ENCODE measurements around the gene HASPIN.

Gene HASPIN

DNA sequence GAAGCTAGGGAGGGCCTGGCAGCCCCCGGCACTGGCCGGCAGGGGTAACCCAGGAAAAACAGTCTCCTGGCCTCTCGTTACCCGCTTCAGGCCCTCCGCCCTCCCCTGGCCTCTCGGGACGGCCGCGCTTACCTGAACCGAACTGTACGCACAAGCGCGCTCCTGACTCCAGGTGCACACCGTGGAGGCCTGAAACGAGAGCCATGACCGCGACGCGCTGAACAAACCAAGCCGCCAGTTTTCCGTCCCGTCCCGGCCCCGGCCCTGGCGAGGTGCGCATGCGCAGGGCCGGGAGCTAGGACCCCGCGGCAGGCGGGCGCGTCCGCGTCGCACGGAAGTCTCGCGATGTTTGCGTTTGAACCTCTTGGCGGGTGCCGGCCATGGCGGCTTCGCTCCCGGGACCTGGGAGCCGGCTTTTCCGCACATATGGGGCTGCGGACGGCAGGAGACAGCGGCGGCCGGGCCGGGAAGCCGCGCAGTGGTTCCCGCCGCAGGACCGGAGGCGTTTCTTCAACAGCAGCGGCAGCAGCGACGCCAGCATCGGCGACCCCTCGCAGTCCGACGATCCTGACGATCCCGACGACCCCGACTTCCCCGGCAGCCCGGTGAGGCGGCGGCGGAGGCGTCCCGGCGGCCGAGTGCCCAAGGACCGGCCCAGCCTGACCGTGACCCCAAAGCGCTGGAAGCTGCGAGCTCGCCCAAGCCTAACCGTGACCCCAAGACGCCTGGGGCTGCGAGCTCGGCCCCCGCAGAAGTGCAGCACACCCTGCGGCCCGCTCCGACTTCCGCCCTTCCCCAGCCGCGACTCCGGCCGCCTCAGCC lies at the start of gene HASPIN:
Gene HASPIN, plus strand, starts transcription at position 348 of the 822 bp plus-strand sequence. Its CDS starts 33 bp downstream, at position 381.
- peak; percentile 67 to 70 for DNase-seq (ENCODE audit: low read depth in 2 of 2)

- DNase-seq (ENCODE audit: low read depth in 2 of 2) = no peak
Measured at GRCh38 chr17:3675886-3676285, 47.8 kb upstream of the HASPIN start.

- no peak for DNase-seq (ENCODE audit: low read depth in 2 of 2)
Measured at GRCh38 chr17:3678095-3678820, 45.4 kb upstream of the HASPIN start.

DNA sequence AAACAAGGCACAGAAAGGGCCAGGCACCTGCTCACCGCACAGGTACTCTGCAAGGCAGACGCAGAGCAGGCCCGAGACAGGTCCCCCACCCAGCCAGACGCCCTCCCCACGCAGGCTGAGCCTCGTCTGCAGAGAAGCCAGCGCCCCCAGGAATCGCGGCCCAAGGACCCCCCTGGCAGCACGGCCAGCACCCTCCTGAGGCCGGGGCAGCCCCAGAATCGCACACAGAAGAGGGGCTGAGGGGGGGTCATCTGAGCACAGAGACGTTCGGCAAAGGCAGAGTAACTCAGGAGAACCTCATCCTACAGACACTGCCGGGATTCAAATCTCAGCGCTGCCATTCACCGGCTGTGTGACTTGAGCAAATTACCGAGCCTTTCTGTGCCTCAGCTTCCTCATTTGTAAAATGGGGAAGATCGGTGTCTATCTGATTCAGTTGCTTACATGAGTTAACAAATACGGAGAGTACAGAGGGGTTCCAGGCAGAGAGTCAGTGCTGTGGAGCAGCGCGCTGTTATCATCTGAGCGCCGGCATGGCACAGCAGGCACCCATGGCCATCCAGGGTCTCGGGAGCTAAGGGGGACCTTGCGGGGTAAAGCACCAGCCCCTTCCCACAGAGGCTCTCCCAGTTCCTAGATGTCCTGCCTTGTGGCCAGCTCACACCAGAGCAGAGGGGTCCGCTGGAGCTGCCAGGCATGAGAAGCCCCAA lies 44.7 kb upstream of the HASPIN start:
- no peak for DNase-seq (ENCODE audit: low read depth in 2 of 2)

DNA sequence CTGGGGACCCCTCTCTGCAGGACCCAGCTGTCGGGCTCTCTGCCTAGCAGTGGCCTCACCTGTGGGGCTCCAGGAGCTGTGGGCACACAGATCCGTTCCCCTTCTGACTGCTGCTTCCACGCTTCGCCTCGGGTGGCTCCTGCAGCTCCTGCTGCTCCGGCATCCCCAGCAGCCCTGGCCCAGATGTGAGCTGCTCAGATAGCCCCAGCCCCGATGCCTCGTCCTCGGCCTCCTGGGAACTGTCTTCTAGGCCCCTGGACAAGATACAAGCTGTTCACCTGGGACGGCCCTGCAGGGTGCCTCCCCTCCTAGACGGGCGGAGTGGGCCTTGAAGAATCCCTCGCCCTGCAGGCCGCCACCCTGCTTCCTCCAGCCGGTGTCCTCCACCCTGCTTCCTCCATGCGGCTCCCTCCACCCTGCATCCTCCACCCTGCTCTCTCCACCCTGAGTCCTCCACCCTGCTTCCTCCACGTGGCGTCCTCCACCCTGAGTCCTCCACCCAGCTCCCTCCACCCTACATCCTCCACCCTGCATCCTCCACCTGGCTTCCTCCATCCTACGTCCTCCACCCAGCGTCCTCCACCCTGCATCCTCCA lies 44.1 kb upstream of the HASPIN start:
- no peak for DNase-seq (ENCODE audit: low read depth in 2 of 2)

DNA sequence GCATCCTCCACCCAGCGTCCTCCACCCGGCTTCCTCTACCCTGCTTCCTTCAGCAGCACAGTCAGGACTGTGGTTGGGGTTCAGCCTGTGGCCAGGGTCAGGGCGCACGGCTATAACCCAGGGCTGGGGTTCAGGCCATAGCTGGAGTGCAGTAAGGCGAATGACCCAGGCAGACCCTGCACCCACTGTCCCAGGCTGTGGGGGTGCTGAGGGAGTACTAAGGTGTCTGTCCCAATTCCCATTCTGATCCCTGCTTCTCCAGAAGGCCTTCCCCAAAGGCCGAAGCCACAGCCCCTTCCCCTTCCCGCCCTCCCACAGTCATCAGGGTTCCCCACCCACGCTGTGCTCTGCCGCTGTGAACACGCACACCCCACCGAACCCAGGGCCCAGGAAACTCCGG lies 42.6 kb upstream of the HASPIN start:
- no peak for DNase-seq (ENCODE audit: low read depth in 2 of 2)

DNA sequence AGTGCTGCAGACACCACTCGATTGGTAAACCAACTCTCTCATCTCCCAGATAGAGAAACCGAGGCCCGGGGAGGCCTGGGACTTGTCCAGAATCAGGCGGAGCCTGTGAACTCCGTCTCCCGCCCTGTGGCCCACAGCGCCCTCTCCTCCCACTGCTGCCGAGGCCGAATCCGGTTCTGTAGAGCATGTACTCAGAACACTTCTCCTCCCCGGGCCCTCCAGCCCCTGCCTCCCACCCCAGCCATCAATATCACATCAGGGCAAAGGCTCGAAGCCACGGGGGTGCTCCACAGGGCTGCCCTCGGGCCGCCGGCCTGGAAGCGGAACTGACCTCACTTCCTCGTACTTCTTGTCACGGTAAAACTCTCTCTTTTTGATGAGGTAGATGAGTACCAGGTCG lies 42.1 kb upstream of the HASPIN start:
- no peak for DNase-seq (ENCODE audit: low read depth in 2 of 2)

DNA sequence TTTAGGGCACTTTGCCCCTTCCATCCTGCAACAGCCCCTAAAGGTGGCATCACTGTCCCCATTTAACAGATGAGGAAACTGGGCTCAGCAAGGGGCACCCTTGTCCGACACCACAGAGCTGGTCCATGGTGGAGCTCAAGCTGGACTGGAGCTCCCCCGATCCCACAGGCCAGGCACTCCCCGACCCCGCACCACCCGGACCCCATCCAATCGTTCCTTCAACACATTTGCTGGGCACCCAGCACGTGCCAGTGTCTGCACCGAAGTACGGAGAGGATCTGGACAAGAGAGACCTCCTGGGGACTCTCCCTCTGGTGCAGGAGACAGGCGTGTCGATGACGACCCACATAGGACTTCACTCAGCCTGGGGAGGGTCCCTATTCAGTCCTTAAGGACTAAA lies 41.7 kb upstream of the HASPIN start:
- no peak for DNase-seq (ENCODE audit: low read depth in 2 of 2)

GRCh38 chr17:3683054-3683511 lies 40.6 kb upstream of the HASPIN start:
- no peak for DNase-seq (ENCODE audit: low read depth in 2 of 2)

- DNase-seq (ENCODE audit: low read depth in 2 of 2) = no peak
Measured at GRCh38 chr17:3685174-3685573, 38.5 kb upstream of the HASPIN start.

- no peak for DNase-seq (ENCODE audit: low read depth in 2 of 2)
Measured at GRCh38 chr17:3688027-3688553, 35.6 kb upstream of the HASPIN start.

- DNase-seq (ENCODE audit: low read depth in 2 of 2) = no peak
Measured at GRCh38 chr17:3688852-3689261, 34.8 kb upstream of the HASPIN start.

DNA sequence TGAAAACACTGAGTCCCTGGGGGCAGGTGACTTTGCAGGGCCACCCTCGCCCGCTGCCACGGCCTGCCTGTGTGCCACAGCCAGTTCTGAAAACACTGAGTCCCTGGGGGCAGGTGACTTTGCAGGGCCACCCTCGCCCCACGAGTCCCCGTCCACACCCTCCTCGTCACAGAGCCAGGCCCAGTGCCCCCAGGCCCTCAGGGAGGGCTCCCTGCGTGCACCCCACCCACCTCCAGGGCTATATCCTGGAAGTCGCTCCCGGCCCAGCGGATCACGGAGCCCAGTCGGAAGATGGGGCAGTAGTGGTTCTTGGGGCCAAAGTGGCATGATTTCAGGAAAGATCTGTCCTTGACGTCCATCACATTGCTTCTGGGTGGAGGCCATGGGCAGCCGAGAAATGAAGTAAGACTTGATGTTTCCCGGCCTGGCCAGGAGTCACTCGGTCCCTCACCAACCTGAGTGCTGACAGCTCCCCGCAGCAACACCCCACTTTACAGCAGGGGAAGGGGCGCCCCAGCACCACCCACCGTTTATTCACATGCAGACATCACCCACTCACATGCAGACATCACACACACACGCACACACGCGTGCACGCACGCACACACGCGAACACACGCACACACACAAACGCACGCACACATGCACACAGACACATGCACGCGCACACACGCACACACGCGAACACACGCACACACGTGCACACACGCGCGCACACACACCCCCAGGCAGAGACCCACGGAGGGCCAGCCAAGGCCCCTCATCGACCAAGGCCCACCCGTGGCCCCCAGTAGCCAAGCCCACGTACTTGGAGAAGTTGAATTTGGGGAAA lies 34.2 kb upstream of the HASPIN start:
- DNase-seq (ENCODE audit: low read depth in 2 of 2) = no peak

DNA sequence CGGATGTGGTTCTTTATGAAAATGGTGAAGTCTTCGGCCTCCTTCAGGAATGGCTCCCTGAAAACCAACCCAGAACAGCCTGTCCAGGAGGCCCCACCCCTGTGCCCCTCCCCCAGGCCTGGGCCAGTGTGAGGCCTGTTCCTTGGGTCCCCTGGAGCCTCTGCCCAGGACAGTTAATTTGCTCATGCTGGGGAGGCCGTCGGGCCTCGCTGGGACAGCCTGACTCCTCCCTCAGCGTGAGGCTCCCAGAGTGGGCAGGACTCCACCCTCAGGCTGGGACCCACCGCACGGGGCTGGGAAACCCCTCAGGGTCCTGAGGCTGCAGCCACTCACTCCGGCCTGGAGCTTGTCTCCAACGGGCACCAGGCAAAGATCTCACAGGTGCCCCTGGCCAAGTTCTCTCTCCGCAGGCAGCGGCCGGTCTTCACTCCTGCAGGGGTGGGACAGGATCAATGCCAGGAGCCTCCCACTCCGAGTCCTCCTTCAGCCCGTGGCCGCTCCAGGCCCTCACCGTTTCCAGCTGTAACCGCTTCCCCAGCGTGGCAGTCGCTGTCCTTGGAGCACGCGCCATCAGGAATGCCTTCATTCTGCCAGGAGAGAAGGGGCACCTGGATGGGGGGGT lies 33.5 kb upstream of the HASPIN start:
- DNase-seq (ENCODE audit: low read depth in 2 of 2) = no peak

- no peak for DNase-seq (ENCODE audit: low read depth in 2 of 2)
Measured at GRCh38 chr17:3691617-3692067, 32.1 kb upstream of the HASPIN start.

DNA sequence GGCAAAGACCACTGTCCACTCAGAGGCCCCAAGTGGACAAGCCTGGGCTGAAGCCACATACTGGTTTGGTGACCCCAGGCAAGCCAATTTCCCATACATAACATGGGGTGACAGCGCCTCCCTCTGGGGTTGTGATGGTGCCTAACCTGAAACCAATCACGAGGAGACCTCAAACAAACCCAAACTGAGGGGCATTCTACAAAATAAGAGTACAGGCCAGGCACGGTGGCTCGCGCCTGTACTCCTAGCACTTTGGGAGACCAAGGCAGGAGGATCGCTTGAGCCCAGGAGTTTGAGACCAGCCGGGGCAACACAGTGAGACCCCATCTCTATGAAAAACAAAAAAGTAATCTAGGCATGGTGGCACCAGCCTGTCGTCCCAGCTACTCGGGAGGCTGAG lies 31.4 kb upstream of the HASPIN start:
- no peak for DNase-seq (ENCODE audit: low read depth in 2 of 2)

GRCh38 chr17:3693141-3693540 lies 30.6 kb upstream of the HASPIN start:
- DNase-seq (ENCODE audit: low read depth in 2 of 2) = no peak

DNA sequence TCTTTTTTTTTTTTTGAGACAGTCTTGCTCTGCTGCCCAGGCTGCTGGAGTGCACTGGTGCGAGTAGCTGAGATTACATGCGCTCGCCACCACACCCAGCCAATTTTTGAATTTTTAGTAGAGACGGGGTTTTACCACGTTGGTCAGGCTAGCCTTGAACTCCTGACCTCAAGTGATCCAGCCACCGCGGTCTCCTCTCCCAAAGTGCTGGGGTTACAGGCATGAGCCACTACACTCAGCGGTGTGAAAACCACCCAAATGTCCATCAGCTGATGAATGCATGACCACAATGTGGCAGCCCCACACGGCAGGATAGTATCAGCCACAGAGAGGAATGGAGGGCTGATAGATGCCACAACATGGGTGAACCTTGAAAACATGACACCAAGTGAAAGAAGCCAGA lies 29.9 kb upstream of the HASPIN start:
- no peak for DNase-seq (ENCODE audit: low read depth in 2 of 2)

GRCh38 chr17:3695129-3695722 lies 28.5 kb upstream of the HASPIN start:
- DNase-seq (ENCODE audit: low read depth in 2 of 2) = no peak

All from fibroblast of skin of left biceps (primary cell).